ENCODE measurements around the gene BDH1. TPM values are rescaled to one million over a fixed set of nuclear protein-coding genes. Genes with fewer than 3 reads are reported as not detected.

BDH1 gene
- polyA plus RNA-seq, 1 donor (not counting 4 experiments of a cell fraction or from before 2014, with no cell fraction given): 30.2 TPM

DNA sequence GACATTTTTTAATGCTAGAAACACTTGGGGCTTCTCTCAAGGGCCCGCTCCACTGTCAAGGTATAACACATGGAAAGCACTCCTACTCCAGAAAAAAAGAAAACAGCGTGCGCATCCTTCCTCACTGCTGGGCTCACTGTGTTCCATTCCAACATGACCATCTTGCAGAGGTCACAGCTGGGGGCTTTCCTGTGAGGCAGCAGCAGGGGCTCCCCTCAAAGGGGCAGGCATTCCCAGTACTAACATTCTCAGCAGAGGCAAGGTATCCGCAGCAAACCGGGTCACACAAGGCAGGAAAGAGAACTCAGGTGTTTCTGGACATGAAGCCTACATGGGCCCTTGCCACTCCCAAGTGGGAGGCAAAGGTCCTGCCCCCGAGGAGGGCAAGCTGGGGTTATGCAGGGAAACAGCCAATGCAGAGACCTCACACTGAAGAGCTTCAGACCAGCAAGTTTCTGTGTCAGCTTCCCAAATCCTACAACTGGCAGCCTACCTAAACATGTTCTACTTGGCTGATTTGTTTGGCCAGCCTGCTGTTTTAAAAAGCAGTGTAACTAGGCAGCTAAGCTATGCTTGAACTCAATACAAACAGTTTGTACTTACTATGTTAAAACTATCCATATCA, 6.4 kb downstream of the BDH1 start:
- no peak for FAIRE-seq
- no peak overlapping the region for H3K4me3 ChIP-seq (ENCODE audit: control insufficient read depth in 2 of 3, extremely low read depth in 1 of 3, insufficient read depth in 2 of 3, low read depth in 1 of 3, low read length in 3 of 3)

DNA sequence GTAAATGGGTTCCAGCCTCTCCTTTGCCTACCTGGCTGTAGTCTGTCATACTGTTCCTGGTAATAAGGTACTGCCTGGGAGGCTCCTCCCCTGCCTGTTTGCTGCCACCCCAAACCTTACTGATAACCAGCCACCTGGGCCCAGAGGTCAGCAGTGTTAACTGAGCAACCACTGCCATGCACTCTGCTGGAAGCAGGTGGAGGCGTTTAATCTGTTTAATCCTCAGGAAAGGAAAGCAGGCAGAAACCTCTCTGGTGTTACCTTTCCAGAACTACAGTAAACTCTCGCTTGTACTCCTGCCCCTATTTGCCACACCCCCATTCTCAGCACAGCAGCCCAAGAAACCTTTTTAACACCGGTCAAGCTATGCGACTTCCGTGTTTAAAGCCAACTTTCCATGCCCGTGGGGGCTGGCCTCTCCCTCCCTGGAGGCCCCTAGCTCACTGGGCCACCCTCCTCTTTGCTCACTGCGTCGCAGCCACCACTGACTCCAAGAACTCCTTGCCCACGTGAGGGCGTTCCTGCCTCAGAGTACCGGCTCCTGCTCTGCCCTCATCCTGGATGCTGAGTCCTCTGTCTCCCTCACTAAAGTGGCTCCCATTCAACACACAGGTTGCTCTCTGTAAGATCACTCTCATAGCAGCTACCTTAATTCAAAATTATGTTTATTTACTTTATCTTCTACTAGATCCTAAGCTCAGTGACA, 8.3 kb downstream of the BDH1 start:
- FAIRE-seq (peak; percentile 43), DNase-seq (ENCODE audit: low read depth, low spot score) (no peak)
- Histone ChIP-seq H3K4me3 (ENCODE audit: control insufficient read depth in 2 of 3, extremely low read depth in 1 of 3, insufficient read depth in 2 of 3, low read depth in 1 of 3, low read length in 3 of 3) (no peak overlapping the region), H3K79me2 (ENCODE audit: control insufficient read depth, insufficient read depth, low read length) (peaks cover 6% of the 10 kb centered on the region), H3K9ac (ENCODE audit: control insufficient read depth, extremely low read depth, insufficient read depth, low read length) (peak overlapping the region; percentile 31), H2AFZ (ENCODE audit: control insufficient read depth, low read length) (no peak overlapping the region), H3K4me1 (ENCODE audit: control insufficient read depth, extremely low read depth, insufficient read depth, low read length) (peaks cover 23% of the 10 kb centered on the region), H3K9me3 (ENCODE audit: control insufficient read depth, low read depth, low read length) (no peaks in the 10 kb centered on the region), H3K36me3 (ENCODE audit: control insufficient read depth in 2 of 2, extremely low read depth in 1 of 2, insufficient read depth in 2 of 2, low read length in 2 of 2) (peaks cover 1 to 24% of the 10 kb centered on the region in 2 experiments), H3K4me2 (ENCODE audit: control insufficient read depth, extremely low read depth, insufficient read depth, low read depth, low read length) (peak overlapping the region; percentile 63), H3K27me3 (ENCODE audit: control insufficient read depth, extremely low read depth, insufficient read depth, low read length) (no peaks in the 10 kb centered on the region), H4K20me1 (ENCODE audit: control insufficient read depth, extremely low read depth, insufficient read depth, low read length) (no peaks in the 10 kb centered on the region), H3K9me1 (ENCODE audit: control insufficient read depth, extremely low read depth, insufficient read depth, low read length) (no peaks in the 10 kb centered on the region), H3K27ac (ENCODE audit: control insufficient read depth, insufficient read depth, low read length) (peak overlapping the region; percentile 41)
- TF ChIP-seq, protein P1, sequence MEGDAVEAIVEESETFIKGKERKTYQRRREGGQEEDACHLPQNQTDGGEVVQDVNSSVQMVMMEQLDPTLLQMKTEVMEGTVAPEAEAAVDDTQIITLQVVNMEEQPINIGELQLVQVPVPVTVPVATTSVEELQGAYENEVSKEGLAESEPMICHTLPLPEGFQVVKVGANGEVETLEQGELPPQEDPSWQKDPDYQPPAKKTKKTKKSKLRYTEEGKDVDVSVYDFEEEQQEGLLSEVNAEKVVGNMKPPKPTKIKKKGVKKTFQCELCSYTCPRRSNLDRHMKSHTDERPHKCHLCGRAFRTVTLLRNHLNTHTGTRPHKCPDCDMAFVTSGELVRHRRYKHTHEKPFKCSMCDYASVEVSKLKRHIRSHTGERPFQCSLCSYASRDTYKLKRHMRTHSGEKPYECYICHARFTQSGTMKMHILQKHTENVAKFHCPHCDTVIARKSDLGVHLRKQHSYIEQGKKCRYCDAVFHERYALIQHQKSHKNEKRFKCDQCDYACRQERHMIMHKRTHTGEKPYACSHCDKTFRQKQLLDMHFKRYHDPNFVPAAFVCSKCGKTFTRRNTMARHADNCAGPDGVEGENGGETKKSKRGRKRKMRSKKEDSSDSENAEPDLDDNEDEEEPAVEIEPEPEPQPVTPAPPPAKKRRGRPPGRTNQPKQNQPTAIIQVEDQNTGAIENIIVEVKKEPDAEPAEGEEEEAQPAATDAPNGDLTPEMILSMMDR (optimal IDR thresholded peaks at IDR 0.05 in 1 of 3, IDR thresholded peaks at IDR 0.05 in 1 of 3, conservative IDR thresholded peaks at IDR 0.05 in 1 of 3; ENCODE audit: extremely low read depth in 1 of 3, insufficient read depth in 2 of 3, low read length in 3 of 3): peak in 2 of 3 experiments; percentile 40 to 86
- no peak for TF ChIP-seq EZH2 (IDR thresholded peaks at IDR 0.05; ENCODE audit: low read length)
- dilution Hi-C loops (cut with MboI; ENCODE audit: extremely low pct_ligation_motif_present, low sequenced_read_pairs): no loop called here

More for the DNA sequence above, 6.4 kb downstream of the BDH1 start:
- Histone ChIP-seq H2AFZ (ENCODE audit: control insufficient read depth, low read length) (no peak overlapping the region), H3K9ac (ENCODE audit: control insufficient read depth, extremely low read depth, insufficient read depth, low read length) (no peak overlapping the region), H3K9me3 (ENCODE audit: control insufficient read depth, low read depth, low read length) (no peaks in the 10 kb centered on the region), H3K4me1 (ENCODE audit: control insufficient read depth, extremely low read depth, insufficient read depth, low read length) (peaks cover 28% of the 10 kb centered on the region), H3K4me2 (ENCODE audit: control insufficient read depth, extremely low read depth, insufficient read depth, low read depth, low read length) (no peak overlapping the region), H4K20me1 (ENCODE audit: control insufficient read depth, extremely low read depth, insufficient read depth, low read length) (no peaks in the 10 kb centered on the region), H3K36me3 (ENCODE audit: control insufficient read depth in 2 of 2, extremely low read depth in 1 of 2, insufficient read depth in 2 of 2, low read length in 2 of 2) (peaks cover 0 to 20% of the 10 kb centered on the region in 2 experiments), H3K9me1 (ENCODE audit: control insufficient read depth, extremely low read depth, insufficient read depth, low read length) (no peaks in the 10 kb centered on the region), H3K27ac (ENCODE audit: control insufficient read depth, insufficient read depth, low read length) (no peak overlapping the region), H3K79me2 (ENCODE audit: control insufficient read depth, insufficient read depth, low read length) (peaks cover 17% of the 10 kb centered on the region), H3K27me3 (ENCODE audit: control insufficient read depth, extremely low read depth, insufficient read depth, low read length) (no peaks in the 10 kb centered on the region)
- dilution Hi-C loops (cut with MboI; ENCODE audit: extremely low pct_ligation_motif_present, low sequenced_read_pairs): no loop called here
- no peak for DNase-seq (ENCODE audit: low read depth, low spot score)
- no peak for TF ChIP-seq EZH2 (IDR thresholded peaks at IDR 0.05; ENCODE audit: low read length)
- TF ChIP-seq, protein P1 (optimal IDR thresholded peaks at IDR 0.05 in 1 of 3, IDR thresholded peaks at IDR 0.05 in 1 of 3, conservative IDR thresholded peaks at IDR 0.05 in 1 of 3; ENCODE audit: extremely low read depth in 1 of 3, insufficient read depth in 2 of 3, low read length in 3 of 3): no peak
